GM23248 (cell line): ENCODE measurements around the gene RFPL3.

Experiments used
- EZH2 ChIP-seq: fragments of 200-600 bp; sonication (generic); IDR thresholded peaks from 2 replicates; pipeline ENCODE4 v1.6.1; 2018; ENCODE audit warnings: antibody characterized with exemption, mild to moderate bottlenecking; ENCODE audit not compliant: insufficient read depth, poor library complexity, severe bottlenecking
- EZH2phosphoT487 ChIP-seq: fragments of 200-600 bp; sonication (generic); IDR thresholded peaks from 2 replicates; pipeline ENCODE4 v1.6.1; 2018; ENCODE audit warnings: antibody characterized with exemption, moderate library complexity, mild to moderate bottlenecking, low read depth; ENCODE audit not compliant: insufficient read depth

DNA sequence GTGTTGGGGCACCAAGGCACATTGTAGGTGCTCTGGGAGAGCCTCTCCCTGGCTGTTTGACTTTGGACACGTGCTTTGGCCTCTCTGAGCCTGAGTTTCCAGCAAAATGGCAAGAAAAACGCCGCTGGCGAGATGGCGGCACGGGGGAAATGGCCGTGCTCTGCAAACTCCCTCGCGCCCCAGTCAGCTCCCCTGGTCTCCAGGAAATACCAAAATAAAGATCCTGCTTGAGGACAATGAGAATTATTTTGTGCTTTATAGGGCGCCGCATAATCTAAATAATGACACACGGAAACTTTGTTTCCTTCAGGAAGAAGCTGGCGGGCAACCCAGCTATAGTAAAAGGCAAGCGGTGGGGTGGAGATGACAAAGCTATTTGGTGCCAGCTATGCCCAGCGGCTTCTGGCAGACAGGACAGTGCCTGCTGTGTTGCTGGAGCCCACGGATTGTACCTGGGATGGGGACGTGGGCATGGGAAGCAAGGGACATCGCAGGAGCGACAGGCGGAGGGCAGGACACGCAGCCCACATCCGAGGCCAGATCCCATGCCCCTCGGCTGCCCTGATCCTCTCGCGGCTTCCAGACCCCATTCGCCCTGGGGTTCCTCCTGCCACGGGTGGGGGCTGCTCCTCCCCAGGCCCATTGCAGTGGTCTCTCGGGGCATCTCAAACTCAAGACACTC, 26.3 kb upstream of the RFPL3 start:
- TF ChIP-seq EZH2phosphoT487 (no peak), EZH2 (no peak)
